GM19467 (cell line): ENCODE measurements around the gene SSTR1.
"Not testable (repeated sequence)": the region's sequence is repeated elsewhere in the genome, so short reads cannot be mapped to it uniquely, and the experiment has no call there.

Experiments
- ATAC-seq: cut with Tn5 transposase; IDR thresholded peaks from one replicate; pipeline ENCODE4 v1.9.1; 2021; ENCODE audit warnings: mild to moderate bottlenecking, moderate library complexity; ENCODE audit not compliant: unreplicated experiment

Gene SSTR1, protein sequence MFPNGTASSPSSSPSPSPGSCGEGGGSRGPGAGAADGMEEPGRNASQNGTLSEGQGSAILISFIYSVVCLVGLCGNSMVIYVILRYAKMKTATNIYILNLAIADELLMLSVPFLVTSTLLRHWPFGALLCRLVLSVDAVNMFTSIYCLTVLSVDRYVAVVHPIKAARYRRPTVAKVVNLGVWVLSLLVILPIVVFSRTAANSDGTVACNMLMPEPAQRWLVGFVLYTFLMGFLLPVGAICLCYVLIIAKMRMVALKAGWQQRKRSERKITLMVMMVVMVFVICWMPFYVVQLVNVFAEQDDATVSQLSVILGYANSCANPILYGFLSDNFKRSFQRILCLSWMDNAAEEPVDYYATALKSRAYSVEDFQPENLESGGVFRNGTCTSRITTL

DNA sequence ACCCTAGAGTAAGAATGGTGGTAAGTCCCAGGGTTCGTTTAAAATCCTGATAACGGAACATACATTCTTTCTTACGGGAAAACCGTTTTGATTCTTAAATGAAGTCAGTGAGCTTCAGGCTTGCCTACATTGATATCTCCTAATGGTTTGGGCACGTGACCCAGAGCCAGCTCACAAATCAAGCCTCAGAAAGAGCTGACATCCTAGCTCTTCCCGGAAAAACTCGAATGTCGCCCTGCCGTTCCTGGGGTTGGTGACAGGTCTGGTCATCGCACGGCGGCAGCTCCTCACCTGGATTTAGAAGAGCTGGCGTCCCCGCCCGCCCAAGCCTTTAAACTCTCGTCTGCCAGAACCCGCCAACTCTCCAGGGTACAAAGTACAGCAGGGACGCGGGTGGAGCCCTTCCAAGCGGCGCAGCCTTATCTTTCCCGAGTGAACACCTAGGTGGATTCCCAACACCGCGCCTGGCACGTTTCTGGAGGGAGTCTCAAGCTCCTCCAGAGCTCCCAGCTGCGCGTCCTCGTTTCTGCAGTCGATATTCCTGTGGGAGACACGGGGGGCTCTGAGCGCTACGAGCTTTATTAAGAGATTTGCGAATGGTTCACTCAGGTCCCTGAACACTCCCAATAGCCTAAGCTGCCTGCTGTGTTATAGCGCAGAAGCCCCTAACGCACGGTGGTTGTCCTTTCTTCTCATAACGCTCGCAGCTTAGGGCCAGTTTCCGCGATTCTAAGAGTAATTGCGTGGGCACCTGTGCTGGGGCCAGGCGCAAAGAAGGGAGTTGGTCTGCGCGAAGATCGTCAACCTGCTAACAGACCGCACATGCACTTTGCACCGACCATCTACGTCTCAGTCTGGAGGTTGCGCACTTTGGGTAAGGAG is at the start of gene SSTR1:
Gene SSTR1 (plus strand): TSS at position 169 of the 882 bp plus-strand sequence. CDS start 1,486 bp downstream, outside the sequence.
- ATAC-seq, result no peak

DNA sequence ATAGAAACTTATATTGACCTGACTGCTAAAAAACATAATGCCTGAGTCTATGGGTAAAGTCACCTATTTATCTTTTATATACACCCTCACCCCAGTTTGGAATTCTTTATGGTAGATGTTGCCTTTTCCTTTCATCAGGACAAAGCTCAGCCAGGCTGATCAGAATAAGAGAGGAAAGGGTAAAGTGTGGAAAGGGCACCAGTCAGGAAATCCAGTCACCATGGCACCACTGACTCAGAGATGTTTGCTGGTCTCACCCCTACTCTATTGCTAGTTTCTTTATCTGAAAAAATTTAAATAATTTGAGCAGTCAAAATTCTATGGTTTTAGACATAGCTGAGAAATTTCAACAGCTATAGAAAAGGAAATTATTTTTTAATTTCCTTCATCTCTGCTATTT is 49.2 kb upstream of the SSTR1 start:
- no peak for ATAC-seq

DNA sequence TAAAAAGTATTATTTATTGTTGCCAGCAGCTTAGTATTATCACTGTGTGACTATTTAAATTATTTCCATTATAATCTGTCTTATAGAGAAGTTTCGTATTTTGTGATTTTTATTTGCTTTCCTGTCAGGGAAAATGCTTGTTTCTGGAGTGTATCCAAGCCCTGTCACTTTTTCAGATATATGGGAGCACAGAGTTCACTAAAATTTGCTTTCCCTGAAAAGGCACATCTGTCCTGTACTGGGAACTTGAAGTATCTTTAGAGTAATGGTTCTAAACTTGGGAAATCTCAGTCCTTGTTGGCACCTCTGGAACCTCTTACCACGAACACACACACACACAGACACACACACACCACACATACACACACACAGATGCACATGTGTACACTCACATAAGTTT is 39.3 kb upstream of the SSTR1 start:
- ATAC-seq, result no peak

DNA sequence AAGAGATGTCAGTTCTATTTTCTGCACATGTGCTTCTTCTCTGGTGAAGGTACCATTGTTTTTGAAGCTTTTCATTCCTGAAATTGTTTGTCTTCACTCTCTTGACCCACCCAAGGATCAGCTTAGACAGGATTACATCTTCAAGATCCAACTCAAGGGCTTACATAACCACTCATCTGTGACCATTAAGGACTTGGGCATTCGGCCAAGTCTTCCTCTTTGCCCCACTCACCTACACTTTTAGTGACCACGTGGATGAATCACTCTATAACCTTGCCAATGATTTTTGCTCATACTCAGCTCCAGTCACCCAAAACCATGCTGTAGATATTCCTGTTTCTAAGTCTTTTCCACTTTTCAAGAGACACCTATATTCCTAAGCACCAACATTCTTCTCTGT is 36.5 kb upstream of the SSTR1 start:
- ATAC-seq, result no peak

DNA sequence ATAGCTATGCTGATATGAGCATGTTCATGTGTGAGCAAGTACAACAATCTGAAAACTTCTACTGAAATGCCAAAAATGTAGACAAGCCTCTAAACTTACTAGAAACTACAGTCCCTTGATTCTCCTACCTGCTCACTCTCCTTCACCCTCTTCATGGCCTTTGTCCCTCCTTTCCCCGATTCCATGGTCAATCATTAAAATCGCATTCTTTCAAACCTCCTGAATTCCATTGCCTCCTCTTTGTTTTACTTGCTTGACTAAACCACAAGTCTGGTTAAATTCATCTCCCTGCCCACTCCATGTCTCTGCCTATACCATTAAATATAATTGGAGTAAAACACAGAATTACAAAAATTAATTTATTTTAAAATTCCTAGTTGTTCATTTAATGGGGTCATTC is 33.0 kb upstream of the SSTR1 start:
- no peak for ATAC-seq

DNA sequence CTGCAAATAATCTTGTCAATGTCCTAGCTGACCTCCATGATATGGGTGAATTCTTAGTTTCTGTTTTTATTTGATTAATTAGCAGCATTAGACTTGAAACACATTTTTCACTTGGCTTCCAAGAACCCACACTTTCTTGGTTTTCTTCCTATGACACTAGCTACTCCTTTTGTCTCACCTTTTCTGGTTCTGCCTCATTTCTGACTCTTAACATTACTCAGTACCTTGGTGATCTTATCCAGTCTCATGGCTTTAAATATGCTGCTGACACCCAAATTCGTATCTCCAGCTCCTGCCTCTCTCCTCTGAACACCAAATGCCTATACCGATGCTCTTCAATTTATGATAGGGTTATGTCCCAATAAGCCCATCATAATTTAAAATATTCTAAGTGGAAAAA is 32.0 kb upstream of the SSTR1 start:
- no peak for ATAC-seq

GRCh38 chr14:38176379-38176778 is 31.3 kb upstream of the SSTR1 start:
- no peak for ATAC-seq

DNA sequence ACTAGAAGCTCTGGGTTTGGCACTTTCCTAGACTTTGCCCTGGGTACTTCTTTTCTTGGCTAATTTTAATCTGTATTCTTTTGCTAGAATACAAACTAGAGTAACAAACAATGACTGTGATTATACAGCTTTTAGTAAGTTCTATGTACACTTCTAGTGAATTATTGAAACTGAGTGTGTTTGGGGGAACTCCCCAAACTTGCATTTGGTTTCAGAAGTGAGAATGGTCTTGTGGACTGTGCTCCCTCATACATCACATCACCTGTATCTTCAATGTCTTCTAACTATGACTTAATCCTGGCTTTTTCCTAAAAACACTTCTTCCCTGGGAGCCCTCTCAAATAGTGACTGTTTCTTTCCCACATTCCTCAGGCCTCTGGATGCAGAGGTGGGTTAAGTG is 23.6 kb upstream of the SSTR1 start:
- ATAC-seq, result no peak

DNA sequence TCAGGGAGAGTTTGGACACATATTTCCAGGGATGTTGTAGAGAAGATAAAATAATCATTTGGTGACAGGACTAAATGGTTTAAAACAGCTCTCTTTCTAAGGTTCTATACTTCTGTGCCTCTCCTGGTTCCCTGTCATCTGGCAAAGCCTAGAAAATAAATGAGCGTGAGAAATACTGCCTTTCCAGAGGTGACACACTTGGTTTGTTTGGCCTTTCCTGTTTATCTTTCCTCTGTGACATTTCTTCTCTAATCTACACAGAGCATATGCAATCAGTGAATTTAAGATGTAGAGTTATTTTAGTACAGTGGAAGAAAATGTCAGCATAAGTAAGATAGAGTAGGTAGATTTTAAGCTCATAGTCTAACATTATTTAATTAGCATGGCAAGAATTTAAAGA is 22.0 kb upstream of the SSTR1 start:
- ATAC-seq, result no peak

GRCh38 chr14:38186216-38186615 is 21.5 kb upstream of the SSTR1 start:
- ATAC-seq, result no peak

GRCh38 chr14:38187528-38187927 is 20.2 kb upstream of the SSTR1 start:
- no peak for ATAC-seq

- no peak for ATAC-seq
Observed at GRCh38 chr14:38189930-38190726, 17.6 kb upstream of the SSTR1 start.

GRCh38 chr14:38190846-38191245 is 16.9 kb upstream of the SSTR1 start:
- not testable (repeated sequence) for ATAC-seq

- not testable (repeated sequence) for ATAC-seq
Observed at GRCh38 chr14:38191491-38191890, 16.2 kb upstream of the SSTR1 start.

GRCh38 chr14:38197001-38197783 is 10.5 kb upstream of the SSTR1 start:
- ATAC-seq, result no peak

DNA sequence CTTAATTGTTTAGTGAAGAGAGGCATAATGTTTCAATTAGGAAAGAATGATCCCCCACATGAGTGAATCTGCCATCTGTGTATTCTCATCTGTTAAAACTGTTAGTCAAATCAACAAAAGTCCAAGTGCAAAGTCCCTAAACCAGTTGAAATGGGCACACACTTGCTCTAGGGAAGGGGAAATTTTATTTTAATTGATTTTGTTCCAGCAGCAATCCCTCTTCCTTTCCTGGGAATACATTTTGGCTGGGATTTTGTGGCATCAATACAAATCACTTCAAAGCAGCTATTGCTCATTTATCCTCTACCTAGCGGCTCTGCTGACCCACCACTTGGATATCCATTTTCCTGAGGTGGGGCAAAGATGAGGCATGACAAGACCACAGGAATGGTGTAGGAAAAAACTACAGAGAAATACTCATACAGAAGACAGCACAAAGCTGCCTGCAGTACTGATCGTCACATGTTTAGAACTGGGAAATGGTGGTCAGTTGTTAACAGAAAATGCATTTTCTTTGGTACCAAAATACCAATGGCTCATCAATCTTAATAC is 9.8 kb upstream of the SSTR1 start:
- ATAC-seq, result no peak

GRCh38 chr14:38198425-38198824 is 9.3 kb upstream of the SSTR1 start:
- no peak for ATAC-seq

- ATAC-seq, result no peak
Observed at GRCh38 chr14:38199076-38199475, 8.6 kb upstream of the SSTR1 start.

DNA sequence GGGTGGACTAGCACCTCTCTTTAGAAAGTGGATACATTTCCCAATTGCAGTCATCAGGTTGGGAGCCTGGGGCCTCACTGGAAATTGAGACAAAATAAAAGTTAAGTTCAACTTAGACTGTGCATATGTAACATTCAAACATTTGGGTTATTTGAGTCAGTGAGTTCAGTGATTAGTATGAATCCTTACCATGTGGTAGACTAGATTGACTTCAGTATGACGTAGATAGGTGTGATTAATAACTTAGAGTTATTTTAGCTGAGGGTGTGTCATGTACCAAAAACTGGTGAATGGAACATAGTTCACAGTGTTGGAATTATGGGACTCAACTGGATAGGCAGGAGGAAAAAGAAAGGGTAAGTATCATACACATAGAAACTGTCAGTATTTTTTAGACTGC is 8.0 kb upstream of the SSTR1 start:
- ATAC-seq, result no peak
